ENCODE data around the gene PKD1. TPM values are rescaled to one million over a fixed set of nuclear protein-coding genes. Genes with fewer than 3 reads are reported as not detected.

PKD1 gene
- total RNA-seq, 1 donor from 2014 or later = 82.8 TPM

DNA sequence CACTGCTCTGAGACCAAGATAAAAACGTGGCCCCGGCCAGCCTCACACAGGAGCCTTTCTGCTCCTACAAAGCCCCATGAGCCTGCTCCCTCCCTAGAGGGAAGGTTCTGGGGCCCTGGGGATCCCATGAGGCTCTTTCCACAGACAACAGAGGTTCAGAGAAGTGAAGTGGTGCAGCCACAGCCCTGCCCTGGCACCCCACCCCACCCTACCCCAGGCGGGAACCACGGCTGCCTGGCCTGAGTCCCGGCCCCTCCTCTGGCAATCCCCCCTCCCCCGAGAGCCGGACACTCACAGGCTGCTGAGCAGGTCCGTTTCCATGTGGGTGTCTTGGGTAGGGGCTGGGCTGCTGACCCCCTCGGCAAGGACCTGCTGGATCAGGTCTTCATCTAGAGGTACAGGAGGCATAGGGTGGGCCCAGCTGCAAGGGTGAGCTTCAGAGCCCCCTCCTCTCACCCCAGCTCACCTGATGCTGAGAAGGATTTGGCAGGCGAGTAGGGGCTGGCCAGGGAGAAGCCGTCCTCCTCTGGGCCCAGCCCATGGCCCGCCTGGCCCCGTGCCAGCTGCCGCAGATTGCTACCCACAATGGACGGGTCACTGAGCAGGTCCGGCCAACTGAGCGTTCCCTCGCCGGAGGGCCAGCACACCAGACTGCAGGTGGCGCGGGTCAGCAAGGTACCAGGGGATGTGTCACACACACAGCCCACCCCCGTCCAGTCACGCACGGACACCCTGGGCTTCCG is 38.7 kb downstream of the PKD1 start:
- no peak for ATAC-seq (ENCODE audit: poor library complexity)
- intact Hi-C loops (cut with DNase I) = no loop called here
- no peak for DNase-seq

- intact Hi-C loops (cut with DNase I) = no loop called here
- DNase-seq = no peak
- no peak for ATAC-seq (ENCODE audit: poor library complexity)
Measured at GRCh38 chr16:2095918-2096582, 39.6 kb downstream of the PKD1 start.

DNA sequence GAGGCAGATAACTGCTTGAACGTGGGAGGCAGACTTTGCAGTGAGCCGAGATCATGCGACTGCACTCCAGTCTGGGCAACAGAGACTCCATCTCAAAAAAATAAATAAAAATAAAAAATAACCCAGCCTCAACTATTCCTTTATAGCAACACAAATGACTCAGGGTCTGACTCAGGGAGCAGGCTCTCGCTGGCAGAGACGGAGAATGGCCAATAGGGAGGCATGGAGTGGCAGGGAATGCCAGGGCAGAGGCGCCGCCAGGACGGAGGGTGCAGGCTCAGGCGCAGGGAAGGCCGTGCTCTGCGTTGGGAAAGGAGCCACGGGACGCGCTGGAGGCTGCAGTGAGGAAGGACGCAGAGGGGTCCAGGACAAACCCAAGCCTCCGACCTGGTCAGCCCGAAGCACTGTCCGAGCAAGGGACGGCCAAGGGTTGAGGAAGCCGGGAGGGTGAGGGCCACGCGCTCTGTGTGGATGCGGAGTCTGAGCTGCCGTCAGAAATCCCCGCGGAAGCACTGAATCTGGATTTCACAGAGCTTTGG is 40.3 kb downstream of the PKD1 start:
- no peak for ATAC-seq (ENCODE audit: poor library complexity)
- no peak for DNase-seq
- intact Hi-C loops (cut with DNase I) = no loop called here

DNA sequence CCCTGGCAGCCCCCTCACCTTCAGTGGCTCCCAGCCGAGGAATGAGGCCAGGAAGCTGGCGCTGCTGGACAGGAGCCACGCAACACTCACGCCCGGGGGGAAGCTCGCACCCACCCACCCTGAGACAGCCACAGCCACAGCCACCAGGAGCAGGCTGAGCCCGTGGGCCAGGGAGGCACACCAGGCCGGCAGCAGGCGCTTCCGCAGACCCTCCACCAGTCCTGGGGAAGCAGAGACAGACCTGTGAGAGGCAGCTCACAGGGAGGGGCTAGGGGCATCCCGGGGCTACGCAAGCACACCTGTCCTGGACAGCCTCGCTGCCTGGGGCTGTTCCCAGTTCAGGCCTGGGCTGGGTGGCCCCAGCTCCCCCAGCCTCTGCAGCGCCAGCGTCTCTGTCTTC is 41.9 kb downstream of the PKD1 start:
- intact Hi-C loops (cut with DNase I) = no loop called here
- DNase-seq = no peak
- ATAC-seq (ENCODE audit: poor library complexity) = no peak

- DNase-seq = no peak
- no peak for ATAC-seq (ENCODE audit: poor library complexity)
- intact Hi-C loops (cut with DNase I) = no loop called here
Measured at GRCh38 chr16:2092866-2093265, 42.8 kb downstream of the PKD1 start.

GRCh38 chr16:2092256-2092620 is 43.5 kb downstream of the PKD1 start:
- intact Hi-C loops (cut with DNase I) = no loop called here
- DNase-seq (no peak), ATAC-seq (ENCODE audit: poor library complexity) (no peak)

DNA sequence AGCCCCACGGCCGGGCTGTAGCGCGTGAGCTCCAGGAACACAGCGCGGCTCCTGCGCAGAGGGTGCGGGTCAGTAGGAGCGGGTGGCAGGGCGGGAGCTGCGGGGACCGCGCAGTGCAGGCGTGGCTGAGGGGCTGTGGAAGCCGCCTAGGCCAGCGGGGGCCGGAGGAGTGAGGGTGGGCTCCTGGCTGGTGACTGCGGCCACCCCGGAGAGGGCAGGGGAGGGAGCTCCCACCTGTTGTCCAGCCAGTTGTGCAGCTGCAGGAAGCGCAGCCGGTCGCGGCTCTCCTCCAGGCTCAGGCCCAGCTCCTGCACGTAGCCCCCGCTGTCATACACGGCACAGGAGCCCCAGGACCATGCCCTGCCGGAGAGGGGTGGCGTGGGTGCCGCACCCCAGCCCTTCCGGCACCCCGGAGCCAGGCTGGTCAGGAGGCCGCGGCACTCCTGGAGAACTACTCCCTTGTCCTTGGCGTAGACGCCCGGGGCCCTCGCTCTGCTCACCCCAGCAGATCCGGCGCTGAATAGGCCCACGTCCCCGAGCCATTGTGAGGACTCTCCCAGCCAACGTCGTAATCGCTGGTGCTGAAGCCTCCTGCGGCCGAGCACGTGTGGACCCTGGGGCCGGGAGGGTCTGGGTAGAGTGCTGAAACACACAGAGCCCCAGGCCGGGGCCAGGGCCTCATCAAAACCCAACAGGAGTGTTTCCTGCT is 44.0 kb downstream of the PKD1 start:
- DNase-seq (no peak), ATAC-seq (ENCODE audit: poor library complexity) (no peak)
- intact Hi-C loops (cut with DNase I) = no loop called here

- DNase-seq = peak; percentile 66
- peak; percentile 63 for ATAC-seq (ENCODE audit: poor library complexity)
- intact Hi-C loops (cut with DNase I) = no loop called here
Measured at GRCh38 chr16:2090777-2091546, 44.7 kb downstream of the PKD1 start.

GRCh38 chr16:2090481-2090776 is 45.3 kb downstream of the PKD1 start:
- intact Hi-C loops (cut with DNase I) = no loop called here
- DNase-seq (peak; percentile 63), ATAC-seq (ENCODE audit: poor library complexity) (peak; percentile 38)

- intact Hi-C loops (cut with DNase I) = no loop called here
- DNase-seq = no peak
- no peak for ATAC-seq (ENCODE audit: poor library complexity)
Measured at GRCh38 chr16:2089706-2090480, 45.8 kb downstream of the PKD1 start.

DNA sequence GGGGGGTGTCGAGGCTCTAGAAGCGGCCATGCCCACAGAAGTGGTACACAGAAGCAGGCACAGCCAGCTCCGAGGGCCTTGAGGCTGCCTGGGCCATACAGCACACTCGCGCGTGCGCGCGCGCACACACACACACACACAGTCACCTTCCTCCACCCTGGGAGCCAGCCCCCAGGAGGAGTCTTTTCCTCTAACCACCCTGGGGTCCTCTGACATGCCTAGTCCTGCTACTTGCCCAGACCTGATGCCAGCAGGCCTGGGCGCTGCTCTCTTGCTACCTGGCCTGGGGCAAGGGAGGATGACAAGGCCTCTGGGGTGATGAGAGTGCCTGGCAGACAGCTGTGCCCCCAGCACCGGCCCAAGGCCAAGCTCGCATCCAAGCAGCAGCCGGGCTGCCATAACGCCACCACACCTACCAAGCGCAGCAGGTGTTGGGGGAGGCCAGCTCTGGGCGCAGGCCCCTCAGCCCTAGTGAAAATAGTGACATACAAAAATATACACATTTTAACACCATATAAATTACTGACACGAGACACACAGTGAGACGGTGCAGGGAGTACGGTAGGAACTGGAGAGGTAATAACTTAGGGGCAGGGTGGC is 46.8 kb downstream of the PKD1 start:
- ATAC-seq (ENCODE audit: poor library complexity) = no peak
- intact Hi-C loops (cut with DNase I) = no loop called here

DNA sequence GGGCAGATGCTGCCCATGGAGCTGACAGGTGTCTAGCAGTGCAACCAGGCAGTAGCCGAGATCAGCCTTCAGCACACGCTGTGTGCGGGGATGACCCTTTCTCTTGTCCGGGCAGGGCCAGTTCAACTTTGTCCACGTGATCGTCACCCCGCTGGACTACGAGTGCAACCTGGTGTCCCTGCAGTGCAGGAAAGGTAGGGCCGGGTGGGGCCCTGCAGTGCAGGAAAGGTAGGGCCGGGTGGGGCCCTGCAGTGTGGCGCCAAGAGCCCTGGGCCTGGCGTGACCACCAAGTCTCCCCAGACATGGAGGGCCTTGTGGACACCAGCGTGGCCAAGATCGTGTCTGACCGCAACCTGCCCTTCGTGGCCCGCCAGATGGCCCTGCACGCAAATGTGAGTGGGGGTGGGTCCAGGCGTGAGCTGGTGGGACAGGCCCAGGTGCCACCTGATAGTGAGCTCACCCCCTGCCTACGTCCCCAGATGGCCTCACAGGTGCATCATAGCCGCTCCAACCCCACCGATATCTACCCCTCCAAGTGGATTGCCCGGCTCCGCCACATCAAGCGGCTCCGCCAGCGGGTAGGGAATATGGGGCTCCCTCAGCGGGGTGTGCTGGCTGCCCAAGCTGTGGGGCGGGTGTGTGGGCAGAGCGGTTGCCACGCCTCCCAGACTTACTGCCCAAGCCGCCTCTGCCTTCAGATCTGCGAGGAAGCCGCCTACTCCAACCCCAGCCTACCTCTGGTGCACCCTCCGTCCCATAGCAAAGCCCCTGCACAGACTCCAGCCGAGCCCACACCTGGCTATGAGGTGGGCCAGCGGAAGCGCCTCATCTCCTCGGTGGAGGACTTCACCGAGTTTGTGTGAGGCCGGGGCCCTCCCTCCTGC is 47.7 kb downstream of the PKD1 start:
- ATAC-seq (ENCODE audit: poor library complexity) = no peak
- intact Hi-C loops (cut with DNase I) = no loop called here
- no peak for DNase-seq

More for the DNA sequence above, 46.8 kb downstream of the PKD1 start:
- no peak for DNase-seq

- ATAC-seq (ENCODE audit: poor library complexity) (no peak), DNase-seq (no peak)
- intact Hi-C loops (cut with DNase I) = no loop called here
Measured at GRCh38 chr16:2086812-2087747, 48.6 kb downstream of the PKD1 start.

GRCh38 chr16:2086106-2086742 is 49.5 kb downstream of the PKD1 start:
- DNase-seq (no peak), ATAC-seq (ENCODE audit: poor library complexity) (no peak)
- intact Hi-C loops (cut with DNase I) = no loop called here

- intact Hi-C loops (cut with DNase I) = no loop called here
- no peak for ATAC-seq (ENCODE audit: poor library complexity)
- DNase-seq = no peak
Measured at GRCh38 chr16:2085669-2086068, 50.0 kb downstream of the PKD1 start.
